Hindlimb muscle (tissue), 1 donor: ENCODE results near the gene CELF2. TPM values are rescaled to one million over a fixed set of nuclear protein-coding genes. Genes with fewer than 3 reads are reported as not detected.
A peak's percentile ranks its signal among the peaks of the same experiment; 100 is the strongest.

Experiments used
- DNase-seq: peaks from one replicate; pipeline ENCODE4 v3.0.0-alpha.2; 2013
- polyA plus RNA-seq: library from polyadenylated mRNA; unstranded; fragments of 120-200 nt; gene quantifications from one replicate; pipeline ENCODE4 v1.2.1, GENCODE V29; 2013; ENCODE audit not compliant: insufficient read length

Gene CELF2
- polyA plus RNA-seq, 1 donor = 90.1 TPM

DNA sequence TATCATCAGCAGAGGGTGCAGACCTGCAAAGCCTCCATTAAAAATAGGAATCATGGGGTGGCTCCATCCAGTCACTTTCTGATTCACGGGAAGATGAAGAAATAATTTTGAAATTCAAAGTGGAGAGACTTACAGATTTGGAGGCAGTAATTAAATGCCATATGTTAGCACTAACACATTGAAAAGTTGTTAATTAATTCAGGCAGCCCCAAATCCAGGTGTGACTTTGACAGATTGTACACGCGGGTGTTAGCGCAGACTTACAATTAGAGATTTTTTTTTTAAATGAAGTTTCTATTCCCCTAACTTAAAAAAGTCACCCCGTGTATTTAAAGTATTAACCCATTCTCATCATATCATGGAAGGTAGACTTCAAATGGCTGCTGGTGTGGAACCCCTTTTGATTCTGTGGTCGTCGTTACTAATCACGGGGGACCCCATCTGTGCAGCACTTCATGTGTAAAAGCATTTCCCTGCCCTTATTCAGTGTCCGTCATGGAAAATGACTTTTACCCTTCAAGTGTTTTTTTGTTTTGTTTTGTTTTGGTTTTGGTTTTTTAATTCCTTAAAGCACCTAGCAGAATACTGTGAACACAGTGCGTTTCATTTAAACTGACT, 235.8 kb downstream of the CELF2 start:
- DNase-seq = no peak

DNA sequence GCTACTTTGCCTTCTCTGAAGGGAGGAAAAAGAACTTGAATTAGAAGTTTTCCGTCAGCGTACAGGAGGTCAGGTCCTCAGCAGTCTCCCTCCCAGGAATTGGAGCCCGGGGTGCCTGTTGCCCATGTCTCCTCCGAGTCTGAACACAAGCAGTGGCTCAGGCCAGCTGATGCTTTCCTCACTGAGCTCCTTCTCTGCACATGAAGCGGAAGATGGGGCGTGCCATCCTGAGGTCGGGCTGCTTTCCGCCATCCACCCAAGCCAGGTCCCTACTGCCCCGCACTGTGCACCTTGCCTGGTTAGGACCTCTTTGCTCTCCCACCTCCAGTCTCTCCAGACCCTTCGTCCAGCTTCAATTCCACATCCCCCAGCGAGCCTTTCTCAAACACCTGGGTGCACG, 237.5 kb downstream of the CELF2 start:
- DNase-seq = no peak

DNA sequence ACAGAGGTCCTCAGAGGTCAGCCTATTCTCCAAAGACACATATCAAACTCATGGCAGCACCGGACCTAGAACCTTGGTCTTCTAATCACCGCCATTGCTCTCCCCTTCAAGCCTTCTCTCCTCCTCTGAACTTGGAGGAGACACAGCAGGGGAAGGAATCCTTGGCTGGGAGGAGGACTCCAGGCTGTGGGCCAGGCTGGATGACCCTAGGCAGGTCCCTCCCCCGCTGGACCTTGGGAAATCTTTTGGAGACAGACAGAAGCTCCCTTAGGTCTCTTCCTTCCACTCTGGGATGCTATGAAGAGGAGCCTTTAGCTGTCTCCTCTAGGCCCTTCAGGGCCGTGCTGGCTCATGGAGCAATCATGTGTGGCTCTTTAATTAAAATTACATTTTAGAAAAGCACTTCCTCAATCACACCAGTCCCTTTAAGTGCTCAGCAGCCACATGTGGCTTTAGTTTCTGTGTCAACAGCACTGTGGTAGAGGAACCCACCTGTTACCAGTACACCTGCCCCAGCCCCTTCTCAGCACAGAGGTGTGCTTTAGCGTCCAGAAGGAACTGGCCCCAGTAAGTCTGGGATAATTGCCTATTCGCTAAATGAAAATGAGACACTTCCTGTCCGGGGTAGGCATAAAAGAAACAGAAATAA, 238.2 kb downstream of the CELF2 start:
- no peak for DNase-seq

DNA sequence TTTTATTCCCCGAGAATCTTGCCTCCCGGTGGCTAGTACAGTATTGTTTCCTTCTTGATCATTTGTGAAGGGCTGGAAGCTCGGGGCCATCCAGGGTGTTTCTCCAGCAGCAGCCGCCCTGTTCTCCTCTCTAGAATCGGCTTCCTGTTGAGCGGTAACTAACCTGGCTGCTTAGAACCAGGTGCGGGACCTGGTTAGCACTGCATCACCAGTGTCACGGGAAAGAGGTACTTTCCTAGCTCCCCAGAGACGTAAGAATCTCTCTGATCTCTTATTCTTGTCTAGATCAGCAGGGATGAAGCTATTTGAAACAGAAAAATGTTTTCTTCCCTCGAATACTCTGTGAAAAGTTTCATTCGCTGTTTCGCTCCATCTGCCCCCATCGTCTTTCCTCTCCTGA, 239.2 kb downstream of the CELF2 start:
- DNase-seq = no peak

DNA sequence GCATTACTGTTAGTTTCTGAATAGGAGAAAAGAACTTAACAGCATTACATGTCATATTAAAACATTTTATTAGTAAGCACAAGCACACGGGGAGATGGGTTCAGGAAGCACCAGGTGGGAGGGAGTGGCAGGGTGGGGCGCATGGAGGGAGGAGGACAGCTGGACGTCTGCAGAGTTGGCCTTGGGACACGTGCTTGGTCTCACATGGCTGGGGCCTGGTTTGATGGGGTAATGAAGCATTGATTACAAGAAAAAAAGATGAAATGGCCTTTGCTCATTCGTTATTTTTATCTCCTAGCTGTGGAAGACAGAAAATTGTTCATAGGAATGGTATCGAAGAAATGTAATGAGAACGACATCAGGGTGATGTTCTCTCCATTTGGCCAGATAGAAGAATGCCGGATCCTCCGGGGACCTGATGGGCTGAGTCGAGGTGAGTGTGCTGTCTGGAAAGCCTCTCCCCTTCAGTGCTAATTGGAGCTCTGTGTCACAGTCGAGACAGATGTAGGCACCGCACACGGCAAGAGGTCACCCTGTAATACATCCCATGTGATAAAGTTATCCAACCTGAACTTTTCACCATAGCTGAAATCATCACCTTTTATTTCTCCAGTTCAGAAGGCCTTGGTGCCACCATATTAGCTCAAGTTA, 239.9 kb downstream of the CELF2 start:
- no peak for DNase-seq

DNA sequence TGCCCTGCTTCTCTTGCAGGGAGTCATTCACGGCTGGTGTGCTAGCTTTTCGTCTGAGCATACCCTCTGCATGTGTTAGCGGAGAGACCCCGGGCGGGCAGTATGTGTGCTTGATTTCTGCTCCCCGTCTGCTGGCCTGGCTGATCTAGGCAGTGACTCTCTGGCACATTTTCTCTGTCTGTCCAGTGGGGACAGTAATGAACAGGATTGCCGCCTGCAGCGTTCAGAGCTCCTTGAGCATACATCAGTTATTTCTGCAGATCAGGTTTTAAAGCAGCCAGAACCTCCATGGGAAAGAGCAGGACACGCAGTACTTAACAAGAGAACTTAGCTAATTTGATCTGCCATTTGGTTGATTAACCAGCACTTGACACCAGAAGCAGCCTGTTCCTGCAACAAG, 242.5 kb downstream of the CELF2 start:
- DNase-seq = no peak

DNA sequence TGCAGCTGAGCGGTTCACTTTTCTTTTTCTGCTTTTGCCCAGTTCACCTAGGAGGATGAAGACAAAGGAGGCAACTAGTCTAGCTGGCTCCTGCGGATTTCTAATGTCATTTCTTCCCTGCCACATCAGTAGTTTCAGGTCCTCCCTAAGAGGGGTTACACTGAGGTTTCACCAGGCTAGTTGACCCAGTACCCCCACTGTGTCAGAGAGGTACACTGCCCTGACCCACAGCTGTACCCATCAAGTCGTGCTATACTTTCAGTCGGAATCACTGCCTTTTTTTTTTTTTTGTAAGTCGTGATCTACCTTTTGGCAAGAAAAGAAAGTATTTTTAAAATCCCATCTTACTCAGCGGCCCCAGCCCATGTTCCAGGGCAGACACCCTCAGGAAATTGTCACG, 243.5 kb downstream of the CELF2 start:
- no peak for DNase-seq

DNA sequence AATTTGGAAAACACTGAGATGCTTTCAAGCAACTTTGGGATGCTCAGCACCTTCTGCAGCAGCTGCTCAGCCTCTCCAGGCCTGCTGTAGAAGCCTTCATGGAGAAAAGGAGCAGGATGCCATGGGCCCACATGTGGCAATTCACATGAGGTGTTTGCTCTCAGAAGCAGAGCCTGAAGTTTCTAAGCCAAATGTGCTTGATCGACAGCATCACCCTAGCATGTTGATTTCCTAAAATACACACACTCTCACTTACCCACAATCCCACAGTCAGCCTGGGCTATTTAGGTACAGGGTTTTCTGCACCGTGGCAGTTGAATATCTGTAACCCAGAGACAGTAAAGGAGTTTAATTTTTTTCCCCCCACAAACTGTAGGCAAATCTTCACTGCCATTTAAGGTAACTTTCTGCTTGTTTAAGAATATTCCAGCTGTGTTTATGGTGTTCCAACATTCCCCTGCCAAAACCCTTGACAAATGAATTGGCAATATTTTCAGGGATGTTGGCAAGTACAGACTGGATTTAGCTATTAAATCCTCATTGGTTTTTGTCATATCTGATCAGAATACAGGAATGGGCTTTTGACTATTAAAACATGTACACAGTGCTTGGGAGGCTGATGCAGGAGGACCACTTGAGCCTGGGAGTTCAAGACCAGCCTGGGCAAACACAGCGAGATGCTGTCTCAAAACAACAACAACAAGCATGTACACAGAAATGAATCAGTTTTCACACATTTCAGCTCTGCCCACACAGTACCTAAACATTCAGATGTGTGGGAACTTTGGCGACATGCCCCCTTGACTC, 244.2 kb downstream of the CELF2 start:
- no peak for DNase-seq

DNA sequence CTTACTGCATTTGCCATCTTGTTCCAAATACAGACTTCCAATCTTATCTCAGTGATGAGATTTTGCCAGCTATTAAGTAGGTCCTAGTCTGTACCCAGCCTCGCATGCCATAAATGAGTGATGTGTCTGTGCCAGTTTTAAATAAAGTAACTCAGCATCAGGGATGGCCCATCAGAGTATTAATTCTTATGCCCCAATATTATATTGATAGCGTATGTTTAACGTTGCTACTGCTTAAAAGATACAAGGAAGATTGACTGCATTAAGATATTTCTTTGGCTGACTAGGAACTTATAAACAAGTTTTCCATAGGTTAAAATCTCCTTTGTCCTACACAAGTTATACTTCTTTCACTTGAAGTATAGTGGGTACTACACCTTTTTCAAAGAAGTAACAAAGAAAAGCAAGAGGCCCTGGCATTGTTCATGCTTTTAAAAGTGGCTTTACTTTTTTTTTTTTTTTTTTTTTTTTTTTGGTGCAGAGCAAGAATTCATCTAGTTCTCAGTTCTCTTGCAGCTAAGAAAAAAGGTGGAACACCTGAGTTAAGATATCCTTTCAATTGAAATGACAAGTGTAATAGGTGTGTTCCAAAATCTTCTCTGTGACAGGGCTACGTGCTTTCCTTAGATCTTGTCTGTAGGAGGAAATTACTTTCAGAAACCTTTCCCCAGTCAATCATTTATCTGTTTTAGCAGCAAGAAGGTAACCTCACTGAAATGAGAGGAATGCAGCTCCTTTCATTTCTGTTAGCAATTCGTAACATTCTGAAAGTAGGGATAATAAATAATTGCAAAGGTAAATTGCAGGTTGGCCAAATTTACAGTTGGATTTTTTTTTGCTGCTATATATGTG, 245.0 kb downstream of the CELF2 start:
- DNase-seq = no peak

DNA sequence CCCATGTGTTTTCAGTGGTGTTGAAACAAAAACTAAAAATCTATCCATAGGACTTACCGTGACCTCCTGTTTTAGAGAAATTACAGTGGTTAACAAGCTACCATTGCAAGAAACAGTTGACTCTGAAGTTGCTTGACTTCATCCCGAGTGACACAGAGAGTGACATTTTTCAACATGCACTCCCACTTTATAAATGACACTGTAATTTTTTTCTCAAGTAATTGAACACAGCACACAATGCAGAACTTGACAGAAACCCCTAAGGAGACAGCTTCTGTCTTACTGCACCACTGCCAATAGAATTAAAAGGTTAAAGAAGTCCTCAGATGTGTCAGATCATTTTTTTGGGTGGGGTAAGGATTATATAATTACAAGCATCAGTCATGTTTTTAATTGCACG, 246.1 kb downstream of the CELF2 start:
- DNase-seq = no peak

DNA sequence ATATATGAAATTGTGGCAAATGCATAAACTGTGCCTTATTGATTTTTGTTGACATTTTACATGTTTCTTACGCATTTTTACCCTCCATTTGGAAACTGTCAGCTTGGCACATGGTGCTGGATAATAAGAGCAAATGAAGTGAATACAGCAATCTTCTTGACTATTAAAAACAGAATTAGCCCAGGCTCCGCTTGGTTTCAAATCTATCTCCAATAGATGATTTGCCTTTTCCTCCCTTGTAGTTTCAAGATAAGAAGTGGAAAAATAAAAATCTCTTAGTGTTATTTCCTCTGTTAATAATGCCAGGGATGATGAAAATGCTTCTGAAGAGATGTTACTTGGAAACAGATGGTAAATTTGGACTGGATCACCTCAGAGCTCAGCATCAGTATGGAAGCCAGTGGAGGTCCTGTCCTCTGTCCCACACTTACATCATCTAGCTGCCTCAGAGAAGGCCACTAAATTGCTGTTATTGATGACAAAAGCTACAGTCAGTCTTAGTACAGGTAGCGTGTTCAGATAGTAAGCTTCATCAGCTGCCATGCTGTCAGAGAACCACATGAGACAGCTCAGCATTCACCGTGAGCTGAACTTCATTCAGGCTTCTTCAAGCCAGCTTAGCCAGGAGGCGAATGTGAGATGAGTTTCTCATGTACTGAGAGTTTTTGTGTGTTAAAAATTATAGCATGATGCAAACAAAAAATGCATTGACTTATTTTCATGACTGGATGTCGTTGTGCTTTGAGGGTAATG, 246.8 kb downstream of the CELF2 start:
- DNase-seq = no peak

DNA sequence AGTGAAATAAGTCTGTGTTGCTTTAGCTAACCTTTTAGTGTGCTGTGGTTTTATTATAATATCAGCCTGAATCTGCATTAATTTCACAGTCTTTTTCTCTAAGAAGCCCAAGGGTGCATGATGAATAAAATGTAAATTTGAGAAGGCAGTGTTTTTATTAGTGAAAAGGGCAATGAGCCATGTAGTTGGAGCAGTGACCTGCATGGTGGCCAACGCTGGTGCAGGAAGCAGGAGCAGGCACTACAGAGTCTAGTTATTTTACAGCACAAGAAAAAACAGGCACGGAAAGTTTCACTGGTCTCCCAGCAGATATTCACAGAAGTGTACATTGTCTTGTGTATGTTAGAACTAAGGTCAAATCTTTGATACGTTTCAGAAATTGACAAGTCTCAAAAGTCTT, 247.8 kb downstream of the CELF2 start:
- DNase-seq = no peak

DNA sequence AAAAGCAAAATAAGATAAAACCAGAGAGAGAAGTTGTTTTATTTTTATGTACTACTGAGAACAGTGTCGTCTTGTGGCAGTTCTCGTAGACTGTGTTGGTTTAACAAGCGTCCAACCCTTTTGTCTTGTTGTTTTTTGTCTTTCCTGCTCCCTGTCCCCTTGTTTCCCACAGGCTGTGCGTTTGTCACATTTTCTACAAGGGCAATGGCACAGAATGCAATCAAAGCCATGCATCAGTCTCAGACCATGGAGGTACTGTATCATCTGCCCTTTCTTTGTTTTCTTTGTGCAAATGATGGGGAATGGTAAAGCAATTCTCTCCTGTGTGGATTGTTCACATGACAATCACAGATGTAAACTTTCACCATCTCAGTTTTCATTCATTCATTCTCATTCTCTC, 248.8 kb downstream of the CELF2 start:
- no peak for DNase-seq

DNA sequence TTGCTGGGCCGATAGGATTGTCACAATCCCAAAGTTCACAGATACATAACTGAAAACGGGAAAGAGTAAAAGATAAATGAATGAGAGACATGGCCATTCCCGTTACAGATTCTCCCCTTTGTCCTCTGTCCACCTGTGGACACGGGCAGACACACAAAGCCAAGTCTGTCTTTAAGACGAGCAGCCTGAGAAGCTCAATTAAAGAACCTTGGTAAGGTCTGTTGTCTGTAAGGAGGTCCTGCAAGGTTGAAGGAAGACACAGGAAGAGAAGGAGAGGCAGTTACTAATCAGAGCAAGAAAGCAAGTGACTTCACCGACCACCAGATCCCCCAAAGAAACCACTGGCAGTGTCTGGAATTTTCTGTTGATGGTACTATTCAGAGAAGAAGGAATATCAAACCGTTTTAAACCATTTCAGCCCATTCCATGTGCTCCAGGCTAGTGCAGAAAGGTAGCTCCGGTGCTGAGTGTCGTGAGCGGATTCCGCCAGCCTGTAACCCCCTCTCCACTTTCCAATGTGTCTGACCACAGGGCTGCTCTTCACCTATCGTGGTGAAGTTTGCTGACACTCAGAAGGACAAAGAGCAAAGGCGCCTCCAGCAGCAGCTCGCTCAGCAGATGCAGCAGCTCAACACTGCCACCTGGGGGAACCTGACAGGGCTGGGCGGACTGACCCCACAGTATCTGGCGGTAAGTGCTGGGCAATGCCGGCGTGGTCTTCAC, 252.6 kb downstream of the CELF2 start:
- DNase-seq = peak; percentile 78

DNA sequence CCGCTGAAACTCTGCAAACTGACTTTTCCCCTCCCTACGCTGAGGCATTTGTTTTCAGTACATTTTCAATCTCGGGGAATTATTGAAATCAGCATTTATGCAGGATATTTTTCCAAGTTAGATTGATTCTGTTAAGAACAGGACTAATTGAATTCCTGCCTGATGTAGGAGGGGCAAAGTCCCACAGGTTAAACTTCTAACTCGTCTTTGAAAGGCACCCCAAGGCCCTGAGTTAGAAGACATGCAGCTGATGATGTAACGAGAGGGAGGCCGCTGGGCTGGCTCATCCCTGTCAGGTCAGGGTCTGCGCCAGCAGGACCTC, 253.1 kb downstream of the CELF2 start:
- DNase-seq = no peak

DNA sequence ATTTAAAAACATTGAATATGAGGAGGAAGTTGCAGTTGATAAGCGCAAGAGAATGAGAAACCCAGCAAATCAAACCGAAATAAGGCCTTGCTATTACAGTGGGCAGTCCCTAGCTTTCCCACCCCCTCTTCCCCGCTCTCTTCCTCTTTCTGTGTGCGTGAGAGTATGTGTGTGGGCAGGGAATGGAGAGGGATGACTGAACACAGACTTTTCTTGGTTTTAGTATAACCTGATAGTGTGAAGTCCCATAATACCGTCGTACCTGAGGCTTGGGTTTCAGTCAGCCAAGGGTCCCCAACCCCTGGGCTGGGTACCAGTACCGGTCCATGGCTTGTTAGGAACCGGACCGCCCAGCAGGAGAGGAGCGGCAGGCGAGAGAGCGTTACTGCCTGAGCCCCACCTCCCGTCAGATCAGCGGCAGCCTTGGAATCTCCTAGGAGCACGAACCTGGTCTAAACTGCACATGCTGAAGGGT, 255.3 kb downstream of the CELF2 start:
- no peak for DNase-seq

DNA sequence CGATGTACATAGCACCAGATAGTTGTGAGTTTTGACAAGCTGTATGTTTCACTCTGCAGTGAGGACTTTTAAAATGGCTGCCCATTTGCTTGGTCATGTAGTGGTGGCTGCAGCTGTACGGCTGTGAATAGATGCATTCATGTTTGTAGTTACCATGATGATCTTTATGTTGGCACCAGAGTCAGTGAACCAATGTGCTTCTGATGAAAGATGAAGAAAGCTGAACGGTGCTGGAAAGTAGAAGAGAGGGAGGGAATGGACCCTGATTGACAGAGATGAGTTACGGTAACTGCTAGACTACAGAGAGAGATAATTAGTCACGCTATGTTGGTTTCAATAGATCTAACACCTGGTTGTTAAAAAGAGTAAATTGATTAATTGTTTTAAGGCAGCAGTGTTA, 256.8 kb downstream of the CELF2 start:
- no peak for DNase-seq

DNA sequence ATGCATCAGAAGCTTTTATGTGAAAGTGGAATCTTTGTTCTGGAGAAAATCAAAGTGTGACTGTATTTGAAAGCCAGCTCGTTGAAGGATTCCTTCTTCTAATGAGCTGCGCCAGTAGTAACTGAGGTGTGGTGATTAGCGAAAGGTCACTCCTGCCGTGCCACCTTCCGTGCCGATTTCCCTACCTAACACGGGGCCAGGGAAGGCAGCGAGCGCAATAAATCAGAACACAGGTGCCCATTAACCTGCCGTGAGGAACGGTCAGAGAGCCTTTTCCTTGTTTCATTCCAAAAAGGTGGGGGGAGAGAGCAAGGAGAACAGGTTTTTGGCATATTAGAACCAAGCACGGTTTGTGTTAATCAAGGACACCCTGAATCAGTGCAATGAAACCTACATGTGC, 258.0 kb downstream of the CELF2 start:
- no peak for DNase-seq

DNA sequence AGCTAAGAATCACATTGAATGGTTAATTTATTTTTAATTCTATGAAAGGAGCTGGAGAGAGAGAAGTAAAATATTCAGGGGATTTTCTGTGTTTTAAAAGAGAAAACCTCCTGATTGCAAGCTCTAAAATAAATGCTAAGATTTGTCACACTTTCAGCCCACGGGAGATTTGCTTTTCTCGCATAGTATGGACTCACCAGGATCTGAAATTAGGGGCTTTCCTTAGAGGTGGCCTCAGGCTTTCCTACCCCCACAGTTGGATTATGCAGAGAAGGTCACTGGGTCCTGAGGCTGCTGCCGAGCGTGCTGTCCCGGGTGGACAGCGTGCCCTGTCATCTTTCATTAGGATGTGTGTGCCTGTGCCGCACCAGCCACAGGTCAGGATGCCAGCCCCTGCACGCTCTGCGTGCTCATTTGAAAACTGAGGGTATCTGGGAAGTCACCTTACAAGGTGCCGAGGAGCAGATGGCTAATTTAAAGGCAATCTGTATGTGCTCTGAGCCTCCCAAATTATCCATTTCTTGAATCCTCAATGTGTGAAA, 258.8 kb downstream of the CELF2 start:
- DNase-seq = no peak

DNA sequence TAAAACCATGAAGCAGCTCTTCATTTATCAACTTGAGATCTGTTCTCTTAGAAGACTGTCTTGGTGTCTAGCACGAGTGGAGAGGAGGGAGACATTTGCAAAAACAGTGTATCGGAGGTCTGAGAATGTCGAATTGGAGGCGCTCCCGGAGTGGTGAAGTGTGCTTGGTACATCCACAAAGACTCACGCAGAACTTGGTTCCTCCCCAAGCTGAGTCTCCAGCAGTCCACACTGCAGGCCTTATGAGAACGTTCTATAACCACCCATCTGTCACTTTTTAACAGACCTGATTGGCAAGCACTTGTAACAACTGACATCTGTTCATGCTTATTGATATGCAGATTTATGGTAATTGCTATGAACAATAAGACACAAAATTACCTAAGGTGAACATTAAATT, 261.6 kb downstream of the CELF2 start:
- DNase-seq = no peak
